GM12891 (cell line): ENCODE measurements around the gene TCF7L1. TPM values are rescaled to one million over a fixed set of nuclear protein-coding genes. Genes with fewer than 3 reads are reported as not detected.

Experiments used
- DNase-seq: peaks from one replicate; pipeline ENCODE4 v3.0.0; 2011; ENCODE audit warnings: low spot score; ENCODE audit not compliant: insufficient read length
- FAIRE-seq: peaks from 2 replicates; lab custom pipeline; 2011; peaks lifted over from hg19 to GRCh38; lab: Jason Lieb, UNC
- PAX5 ChIP-seq: IDR thresholded peaks from 2 replicates; pipeline ENCODE4 v1.6.1; 2011; ENCODE audit warnings: low read length, moderate library complexity, mild to moderate bottlenecking; ENCODE audit not compliant: insufficient read depth, severe bottlenecking
- POLR2A ChIP-seq: IDR thresholded peaks from 2 replicates; pipeline ENCODE4 v1.6.1; 2011; ENCODE audit warnings: low read depth, low read length, control low read depth
- POLR2AphosphoS5 ChIP-seq: IDR thresholded peaks from 2 replicates; pipeline ENCODE4 v1.6.1; 2011; ENCODE audit warnings: low read depth, low read length, control low read depth
- POU2F2 ChIP-seq: IDR thresholded peaks from 2 replicates; pipeline ENCODE4 v1.6.1; 2011; ENCODE audit warnings: low read depth, mild to moderate bottlenecking, control low read depth, low read length, moderate library complexity
- SPI1 ChIP-seq: IDR thresholded peaks from 2 replicates; pipeline ENCODE4 v1.6.1; 2011; ENCODE audit warnings: low read depth, low read length, control low read depth
- TAF1 ChIP-seq: IDR thresholded peaks from 2 replicates; pipeline ENCODE4 v1.6.1; 2011; ENCODE audit warnings: low read depth, low read length, control low read depth
- polyA plus RNA-seq: library from polyadenylated mRNA; unstranded; fragments of >200 nt; gene quantifications from one replicate; pipeline ENCODE4 v1.2.1, GENCODE V29; 2012; ENCODE audit warnings: low read depth, missing spikeins, inconsistent platforms; ENCODE audit not compliant: missing spikeins

Gene TCF7L1, protein sequence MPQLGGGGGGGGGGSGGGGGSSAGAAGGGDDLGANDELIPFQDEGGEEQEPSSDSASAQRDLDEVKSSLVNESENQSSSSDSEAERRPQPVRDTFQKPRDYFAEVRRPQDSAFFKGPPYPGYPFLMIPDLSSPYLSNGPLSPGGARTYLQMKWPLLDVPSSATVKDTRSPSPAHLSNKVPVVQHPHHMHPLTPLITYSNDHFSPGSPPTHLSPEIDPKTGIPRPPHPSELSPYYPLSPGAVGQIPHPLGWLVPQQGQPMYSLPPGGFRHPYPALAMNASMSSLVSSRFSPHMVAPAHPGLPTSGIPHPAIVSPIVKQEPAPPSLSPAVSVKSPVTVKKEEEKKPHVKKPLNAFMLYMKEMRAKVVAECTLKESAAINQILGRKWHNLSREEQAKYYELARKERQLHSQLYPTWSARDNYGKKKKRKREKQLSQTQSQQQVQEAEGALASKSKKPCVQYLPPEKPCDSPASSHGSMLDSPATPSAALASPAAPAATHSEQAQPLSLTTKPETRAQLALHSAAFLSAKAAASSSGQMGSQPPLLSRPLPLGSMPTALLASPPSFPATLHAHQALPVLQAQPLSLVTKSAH
- polyA plus RNA-seq: not detected

DNA sequence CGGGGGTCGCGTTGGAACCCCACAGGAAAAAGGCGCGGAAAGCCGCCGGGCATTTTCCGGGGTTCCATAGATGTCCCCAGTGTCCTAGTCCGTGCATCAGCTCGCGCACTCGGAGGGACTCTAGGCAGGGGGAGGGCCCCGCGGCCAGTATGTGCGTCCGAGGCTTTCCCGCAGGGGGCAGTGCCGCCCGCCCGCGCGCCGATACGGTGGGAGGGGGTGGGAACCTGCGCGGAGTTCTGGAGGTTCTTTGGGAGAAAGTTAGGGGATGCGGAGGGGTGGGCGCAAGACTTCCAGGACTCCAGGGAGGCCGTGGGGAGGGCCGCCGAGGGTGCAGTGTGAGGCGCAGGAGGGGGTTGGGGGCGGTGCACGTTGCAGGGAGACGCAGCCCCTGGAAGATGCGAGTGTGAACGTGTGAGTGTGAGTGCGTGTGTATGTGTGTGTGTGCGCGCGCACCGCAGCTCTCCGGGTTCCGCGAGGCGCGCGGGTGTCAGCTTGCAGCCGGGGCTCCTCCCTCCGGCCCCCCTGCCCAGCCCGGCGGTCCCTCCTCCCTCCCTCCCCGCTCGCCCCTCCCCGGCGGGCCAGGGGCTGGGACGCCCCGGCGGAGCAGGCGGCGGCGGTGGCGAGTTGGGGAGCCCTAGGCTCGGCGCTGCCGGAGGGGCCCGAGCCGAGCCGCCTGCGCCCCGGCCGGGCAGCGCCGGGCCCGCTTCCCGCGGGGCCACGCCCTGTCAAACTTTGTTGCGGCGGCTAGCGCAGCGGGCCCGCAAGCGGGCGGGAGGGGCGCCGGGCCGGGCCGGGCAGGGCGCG, at the start of gene TCF7L1:
Gene TCF7L1, plus strand, starts transcription at position 559 of the 804 bp plus-strand sequence. CDS start 293 bp downstream, outside the sequence.
- TF ChIP-seq SPI1: no peak
- no peak for TF ChIP-seq POU2F2
- no peak for TF ChIP-seq PAX5
- TF ChIP-seq POLR2AphosphoS5: no peak
- TF ChIP-seq POLR2A: no peak
- TF ChIP-seq TAF1: no peak
- peak; percentile 56 for DNase-seq
- no peak for FAIRE-seq

DNA sequence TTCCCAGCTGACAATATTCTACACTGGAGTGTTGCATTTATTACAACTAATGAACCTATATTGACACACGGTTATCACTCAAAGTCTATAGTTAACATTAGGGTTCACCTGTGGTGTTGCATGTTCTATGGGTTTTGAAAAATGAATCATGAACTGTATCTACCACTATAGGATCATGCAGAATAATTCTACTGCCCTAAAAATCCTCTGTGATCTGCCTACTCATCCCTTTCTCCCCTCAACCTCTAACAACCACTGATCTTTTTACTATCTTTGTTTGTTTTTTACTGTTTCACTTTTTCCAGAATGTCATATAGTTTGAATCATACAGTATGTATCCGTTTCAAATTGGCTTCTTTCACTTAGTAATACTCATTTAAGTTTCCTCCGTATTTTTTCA, 47.6 kb upstream of the TCF7L1 start:
- TF ChIP-seq PAX5: no peak
- TF ChIP-seq POU2F2: no peak
- TF ChIP-seq POLR2AphosphoS5: no peak
- TF ChIP-seq SPI1: no peak
- TF ChIP-seq TAF1: no peak
- no peak for TF ChIP-seq POLR2A
- no peak for DNase-seq
- no peak for FAIRE-seq

DNA sequence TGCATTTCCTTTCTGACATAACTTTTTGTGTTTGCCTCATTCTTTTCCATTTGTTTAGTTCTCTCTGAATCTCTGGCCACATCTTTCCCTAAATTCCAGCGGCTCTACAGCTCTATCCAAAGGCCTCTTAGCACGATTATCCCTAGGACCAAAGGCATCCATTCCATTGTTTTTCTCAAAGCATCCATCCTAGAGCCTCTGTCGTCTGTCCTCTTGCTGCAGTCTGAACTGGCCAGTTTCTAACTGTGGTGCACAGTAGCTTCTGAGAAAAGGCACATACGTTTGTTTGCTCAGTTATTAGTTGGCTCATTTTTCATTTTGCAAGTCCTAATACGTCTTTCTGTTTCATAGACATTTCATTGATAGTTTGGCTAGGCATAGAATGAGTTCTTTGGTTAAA, 45.7 kb upstream of the TCF7L1 start:
- FAIRE-seq: no peak
- no peak for DNase-seq
- TF ChIP-seq PAX5: no peak
- TF ChIP-seq POLR2AphosphoS5: no peak
- TF ChIP-seq POLR2A: no peak
- no peak for TF ChIP-seq SPI1
- TF ChIP-seq POU2F2: no peak
- TF ChIP-seq TAF1: no peak

DNA sequence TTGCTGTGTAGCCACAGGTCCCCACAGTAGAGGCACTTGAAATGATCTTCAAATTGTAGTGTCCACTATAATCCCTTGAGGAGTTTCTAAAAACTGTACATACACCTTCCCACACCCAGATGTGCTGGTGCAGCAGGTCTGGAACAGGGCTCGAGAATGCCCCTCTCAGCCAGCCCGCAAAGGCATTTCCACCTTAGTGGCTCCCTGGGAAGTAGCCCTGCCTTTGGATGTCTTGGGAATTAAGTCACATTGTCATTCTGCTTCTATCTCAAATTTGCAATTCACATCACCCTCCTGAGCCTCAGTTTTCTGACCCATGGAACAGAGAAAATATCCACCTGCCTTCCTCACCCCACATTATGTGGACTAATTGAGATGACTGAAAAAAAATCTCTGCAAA, 44.3 kb upstream of the TCF7L1 start:
- DNase-seq (no peak), FAIRE-seq (no peak)
- TF ChIP-seq PAX5: no peak

DNA sequence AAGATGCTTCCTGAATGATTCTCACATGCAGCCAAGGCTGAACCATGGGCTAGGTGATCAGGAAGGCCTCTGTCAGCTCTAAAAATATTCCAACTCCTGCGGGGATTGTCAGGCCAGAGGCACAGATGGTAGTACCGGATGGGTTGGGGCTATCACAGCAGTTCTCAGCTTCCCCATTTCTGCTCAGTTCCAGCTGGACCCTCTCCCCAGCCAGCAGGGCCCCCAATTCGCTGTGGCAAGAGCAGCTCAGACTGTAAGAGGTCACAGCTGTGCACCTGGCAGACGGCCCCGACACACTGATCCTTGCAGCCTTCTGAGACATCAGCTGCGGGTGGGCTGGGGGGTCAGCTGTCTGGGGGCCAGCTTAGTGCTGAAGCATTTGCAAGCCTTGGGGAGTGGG, 43.6 kb upstream of the TCF7L1 start:
- FAIRE-seq: no peak
- no peak for DNase-seq
- TF ChIP-seq POLR2A (no peak), SPI1 (no peak), PAX5 (no peak), POLR2AphosphoS5 (no peak), TAF1 (no peak)

DNA sequence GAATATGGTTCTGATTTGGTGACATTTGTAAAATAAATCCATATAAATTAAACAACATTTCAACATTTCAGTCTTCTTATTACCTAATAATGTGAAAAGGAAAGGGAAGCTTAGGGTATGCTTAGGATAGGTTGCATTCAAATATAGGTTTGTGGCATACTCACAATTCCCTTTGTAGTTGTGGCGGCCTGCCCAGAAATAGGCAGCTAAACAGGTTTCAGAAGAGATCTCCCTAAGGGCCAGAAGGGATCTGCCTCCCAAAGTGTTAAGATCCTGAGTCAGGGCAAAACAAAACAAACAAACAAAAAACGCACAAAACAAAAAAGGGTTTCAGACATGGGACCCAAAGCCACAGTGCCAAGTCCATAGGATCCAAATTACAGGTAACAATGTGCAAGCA, 41.4 kb upstream of the TCF7L1 start:
- TF ChIP-seq POLR2AphosphoS5 (no peak), POU2F2 (no peak)
- FAIRE-seq (no peak), DNase-seq (no peak)

DNA sequence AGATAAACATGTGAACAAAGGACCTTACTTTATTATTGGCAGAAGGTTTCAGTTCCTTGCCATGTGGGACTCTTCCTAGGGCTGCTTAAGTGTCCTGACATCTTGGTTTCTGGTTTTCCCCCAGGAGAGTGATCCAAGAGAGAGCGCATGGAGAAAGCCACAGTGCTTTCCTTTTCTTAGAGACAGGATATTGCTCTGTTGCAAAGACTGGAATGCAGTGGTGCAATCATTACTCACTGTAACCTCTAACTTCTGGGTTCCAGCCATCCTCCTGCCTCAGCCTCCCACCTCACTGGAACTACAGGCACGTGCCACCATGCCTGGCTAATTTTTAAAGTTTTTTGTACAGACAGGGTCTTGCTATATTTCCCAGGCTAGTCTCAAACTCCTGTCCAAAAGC, 38.1 kb upstream of the TCF7L1 start:
- TF ChIP-seq POLR2AphosphoS5 (no peak), SPI1 (no peak), TAF1 (no peak), PAX5 (no peak), POLR2A (no peak), POU2F2 (no peak)
- DNase-seq (no peak), FAIRE-seq (no peak)

DNA sequence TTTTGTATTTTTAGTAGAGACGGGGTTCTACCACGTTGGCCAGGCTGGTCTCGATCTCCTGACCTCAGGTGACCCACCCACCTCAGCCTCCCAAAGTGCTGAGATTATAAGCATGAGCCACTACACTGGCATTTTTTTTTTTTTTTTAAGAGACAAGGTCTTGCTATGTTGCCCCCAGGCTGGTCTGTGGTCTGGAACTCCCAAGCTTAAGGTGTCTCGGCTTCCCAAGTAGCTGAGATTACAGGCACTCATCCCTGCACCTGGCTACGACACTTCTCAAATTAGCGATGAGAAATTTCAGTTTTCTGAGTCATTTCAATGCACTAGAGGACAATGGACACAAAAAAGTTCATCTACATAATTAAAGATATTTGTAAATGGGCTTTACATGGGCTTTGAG, 36.6 kb upstream of the TCF7L1 start:
- FAIRE-seq: no peak
- TF ChIP-seq PAX5 (no peak), POLR2AphosphoS5 (no peak), TAF1 (no peak), SPI1 (no peak), POU2F2 (no peak), POLR2A (no peak)
- DNase-seq: no peak

DNA sequence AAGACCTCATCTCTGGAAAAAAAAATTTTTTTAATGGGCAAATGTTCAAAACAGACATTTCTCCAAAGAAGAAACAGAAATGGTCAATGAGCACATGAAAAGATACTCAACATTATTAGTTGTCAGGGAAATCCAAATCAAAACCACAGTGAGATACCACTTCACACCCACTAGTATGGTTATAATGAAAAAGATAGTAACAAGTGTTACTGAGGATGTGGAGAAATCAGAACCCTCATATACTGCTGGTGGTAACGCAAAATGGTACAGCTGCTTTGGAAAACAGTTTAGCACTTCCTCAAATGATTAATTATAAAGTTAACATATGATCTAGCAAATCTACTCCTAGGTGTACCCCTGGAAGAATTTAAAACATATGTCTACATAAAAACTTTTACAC, 29.0 kb upstream of the TCF7L1 start:
- DNase-seq: no peak
- TF ChIP-seq SPI1 (no peak), POU2F2 (no peak), POLR2A (no peak), POLR2AphosphoS5 (no peak), TAF1 (no peak), PAX5 (no peak)
- FAIRE-seq: no peak

DNA sequence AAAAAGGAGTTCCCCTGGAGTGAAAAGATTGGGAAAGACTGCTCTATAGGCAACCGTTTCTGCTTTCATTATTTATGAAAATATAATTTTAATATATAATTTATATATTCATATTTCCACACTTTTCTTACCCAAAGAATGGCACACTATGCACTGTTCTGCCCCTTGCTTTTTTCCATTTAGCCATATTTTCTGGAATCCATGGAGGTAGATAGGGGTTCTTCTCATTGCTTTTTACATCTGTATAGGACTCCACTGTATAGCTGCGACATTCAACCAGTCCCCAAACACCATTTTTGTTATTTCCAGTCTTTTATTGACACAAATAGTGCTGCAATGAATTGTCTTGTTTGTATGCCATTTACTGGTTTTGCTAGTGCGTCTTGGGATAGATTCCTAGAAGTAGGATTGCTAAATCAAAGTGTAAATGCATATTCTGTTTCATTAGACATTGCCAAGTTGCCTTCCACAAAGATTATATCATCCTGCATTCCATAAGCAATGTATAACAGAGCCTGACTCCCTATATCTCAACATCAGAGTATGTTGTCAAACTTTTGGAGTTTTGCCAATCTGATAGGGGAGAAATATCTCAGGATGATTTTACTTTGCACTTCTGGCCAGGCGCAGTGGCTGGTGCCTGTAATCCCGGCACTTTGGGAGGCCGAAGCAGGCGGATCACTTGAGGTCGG, 26.6 kb upstream of the TCF7L1 start:
- FAIRE-seq (no peak), DNase-seq (no peak)
- TF ChIP-seq PAX5: no peak
- TF ChIP-seq POU2F2: no peak
- no peak for TF ChIP-seq SPI1
- TF ChIP-seq TAF1: no peak
- TF ChIP-seq POLR2A: no peak
- no peak for TF ChIP-seq POLR2AphosphoS5
